ENCODE measurements around the gene ESR1.
"Not testable (repeated sequence)": the region's sequence is repeated elsewhere in the genome, so short reads cannot be mapped to it uniquely, and the experiment has no call there.

The ESR1 gene

GRCh38 chr6:152050451-152051195 is 243.1 kb downstream of the ESR1 start:
- no peak for DNase-seq (ENCODE audit: low spot score in 2 of 2)
- Mint-ChIP-seq H3K4me1 (peaks cover 5% of the 10 kb centered on the region), H3K27me3 (peaks cover 2% of the 10 kb centered on the region), H3K9me3 (no peaks in the 10 kb centered on the region), H3K4me3 (no peak overlapping the region), H3K27ac (no peak overlapping the region), H3K36me3 (peaks cover 2% of the 10 kb centered on the region)
- ATAC-seq (ENCODE audit: low read depth) = peak; percentile 63

- Mint-ChIP-seq H3K36me3 (peaks cover 2% of the 10 kb centered on the region), H3K4me1 (peaks cover 5% of the 10 kb centered on the region), H3K4me3 (no peak overlapping the region), H3K27ac (no peak overlapping the region), H3K27me3 (peaks cover 2% of the 10 kb centered on the region), H3K9me3 (no peaks in the 10 kb centered on the region)
- ATAC-seq (ENCODE audit: low read depth) (no peak), DNase-seq (ENCODE audit: low spot score in 2 of 2) (no peak)
These were observed 244.6 kb downstream of the ESR1 start for GRCh38 chr6:152052061-152052460.

GRCh38 chr6:152053332-152053731 is 245.8 kb downstream of the ESR1 start:
- H3K9me3 Mint-ChIP-seq = no peaks in the 10 kb centered on the region
- peaks cover 2% of the 10 kb centered on the region for H3K27me3 Mint-ChIP-seq
- ATAC-seq (ENCODE audit: low read depth) = no peak
- no peak overlapping the region for H3K27ac Mint-ChIP-seq
- DNase-seq (ENCODE audit: low spot score in 2 of 2) = no peak
- H3K36me3 Mint-ChIP-seq = peaks cover 2% of the 10 kb centered on the region
- peaks cover 5% of the 10 kb centered on the region for H3K4me1 Mint-ChIP-seq
- H3K4me3 Mint-ChIP-seq = no peak overlapping the region

- Mint-ChIP-seq H3K27me3 (peaks cover 2% of the 10 kb centered on the region), H3K27ac (no peak overlapping the region), H3K36me3 (peaks cover 2% of the 10 kb centered on the region), H3K9me3 (no peaks in the 10 kb centered on the region), H3K4me1 (peaks cover 5% of the 10 kb centered on the region), H3K4me3 (no peak overlapping the region)
- DNase-seq (ENCODE audit: low spot score in 2 of 2) = no peak
- no peak for ATAC-seq (ENCODE audit: low read depth)
These were observed 247.0 kb downstream of the ESR1 start for GRCh38 chr6:152054441-152054840.

- H3K4me1 Mint-ChIP-seq = peaks cover 5% of the 10 kb centered on the region
- ATAC-seq (ENCODE audit: low read depth) = no peak
- peaks cover 4% of the 10 kb centered on the region for H3K27me3 Mint-ChIP-seq
- H3K36me3 Mint-ChIP-seq = peaks cover 5% of the 10 kb centered on the region
- H3K27ac Mint-ChIP-seq = no peak overlapping the region
- peaks cover 2% of the 10 kb centered on the region for H3K9me3 Mint-ChIP-seq
- DNase-seq (ENCODE audit: low spot score in 2 of 2) = no peak
- no peak overlapping the region for H3K4me3 Mint-ChIP-seq
These were observed 248.0 kb downstream of the ESR1 start for GRCh38 chr6:152055517-152055916.

GRCh38 chr6:152057832-152058498 is 250.5 kb downstream of the ESR1 start:
- peaks cover 4% of the 10 kb centered on the region for H3K27me3 Mint-ChIP-seq
- no peaks in the 10 kb centered on the region for H3K4me1 Mint-ChIP-seq
- H3K27ac Mint-ChIP-seq = no peak overlapping the region
- no peak overlapping the region for H3K4me3 Mint-ChIP-seq
- H3K36me3 Mint-ChIP-seq = peaks cover 5% of the 10 kb centered on the region
- no peak for DNase-seq (ENCODE audit: low spot score in 2 of 2)
- peaks cover 2% of the 10 kb centered on the region for H3K9me3 Mint-ChIP-seq
- no peak for ATAC-seq (ENCODE audit: low read depth)

GRCh38 chr6:152059909-152060308 is 252.4 kb downstream of the ESR1 start:
- no peak for ATAC-seq (ENCODE audit: low read depth)
- Mint-ChIP-seq H3K4me3 (no peak overlapping the region), H3K27me3 (peaks cover 4% of the 10 kb centered on the region), H3K27ac (no peak overlapping the region), H3K4me1 (no peaks in the 10 kb centered on the region), H3K36me3 (peaks cover 6% of the 10 kb centered on the region), H3K9me3 (peaks cover 2% of the 10 kb centered on the region)
- DNase-seq (ENCODE audit: low spot score in 2 of 2) = no peak

- Mint-ChIP-seq H3K27ac (no peak overlapping the region), H3K36me3 (peaks cover 5% of the 10 kb centered on the region), H3K4me3 (no peak overlapping the region), H3K27me3 (peaks cover 2% of the 10 kb centered on the region), H3K4me1 (no peaks in the 10 kb centered on the region), H3K9me3 (peaks cover 2% of the 10 kb centered on the region)
- no peak for ATAC-seq (ENCODE audit: low read depth)
- no peak for DNase-seq (ENCODE audit: low spot score in 2 of 2)
These were observed 255.0 kb downstream of the ESR1 start for GRCh38 chr6:152062476-152062875.

- DNase-seq (ENCODE audit: low spot score in 2 of 2) (no peak), ATAC-seq (ENCODE audit: low read depth) (no peak)
- Mint-ChIP-seq H3K4me3 (no peak overlapping the region), H3K9me3 (peaks cover 2% of the 10 kb centered on the region), H3K4me1 (no peaks in the 10 kb centered on the region), H3K36me3 (peaks cover 5% of the 10 kb centered on the region), H3K27ac (no peak overlapping the region), H3K27me3 (peaks cover 2% of the 10 kb centered on the region)
These were observed 255.9 kb downstream of the ESR1 start for GRCh38 chr6:152063170-152063921.

GRCh38 chr6:152068622-152069261 is 261.3 kb downstream of the ESR1 start:
- no peaks in the 10 kb centered on the region for H3K27me3 Mint-ChIP-seq
- DNase-seq (ENCODE audit: low spot score in 2 of 2) (no peak), ATAC-seq (ENCODE audit: low read depth) (no peak)
- H3K4me3 Mint-ChIP-seq = no peak overlapping the region
- no peaks in the 10 kb centered on the region for H3K36me3 Mint-ChIP-seq
- H3K27ac Mint-ChIP-seq = no peak overlapping the region
- no peaks in the 10 kb centered on the region for H3K9me3 Mint-ChIP-seq
- H3K4me1 Mint-ChIP-seq = no peaks in the 10 kb centered on the region

GRCh38 chr6:152070556-152070955 is 263.1 kb downstream of the ESR1 start:
- no peaks in the 10 kb centered on the region for H3K4me1 Mint-ChIP-seq
- DNase-seq (ENCODE audit: low spot score in 2 of 2) (no peak), ATAC-seq (ENCODE audit: low read depth) (no peak)
- H3K27me3 Mint-ChIP-seq = no peaks in the 10 kb centered on the region
- H3K27ac Mint-ChIP-seq = no peak overlapping the region
- no peak overlapping the region for H3K4me3 Mint-ChIP-seq
- H3K9me3 Mint-ChIP-seq = peaks cover 5% of the 10 kb centered on the region
- peaks cover 7% of the 10 kb centered on the region for H3K36me3 Mint-ChIP-seq

GRCh38 chr6:152071318-152071717 is 263.8 kb downstream of the ESR1 start:
- Mint-ChIP-seq H3K27me3 (no peaks in the 10 kb centered on the region), H3K4me3 (no peak overlapping the region), H3K9me3 (peaks cover 7% of the 10 kb centered on the region), H3K27ac (no peak overlapping the region), H3K36me3 (peaks cover 9% of the 10 kb centered on the region), H3K4me1 (no peaks in the 10 kb centered on the region)
- ATAC-seq (ENCODE audit: low read depth) = no peak
- DNase-seq (ENCODE audit: low spot score in 2 of 2) = no peak

- DNase-seq (ENCODE audit: low spot score in 2 of 2) = no peak
- no peak overlapping the region for H3K4me3 Mint-ChIP-seq
- H3K27me3 Mint-ChIP-seq = no peaks in the 10 kb centered on the region
- H3K9me3 Mint-ChIP-seq = peaks cover 9% of the 10 kb centered on the region
- H3K27ac Mint-ChIP-seq = no peak overlapping the region
- no peak for ATAC-seq (ENCODE audit: low read depth)
- H3K36me3 Mint-ChIP-seq = peaks cover 12% of the 10 kb centered on the region
- H3K4me1 Mint-ChIP-seq = no peaks in the 10 kb centered on the region
These were observed 264.4 kb downstream of the ESR1 start for GRCh38 chr6:152071843-152072242.

GRCh38 chr6:152076242-152076641 is 268.8 kb downstream of the ESR1 start:
- H3K27ac Mint-ChIP-seq; H3K4me3 Mint-ChIP-seq; DNase-seq (ENCODE audit: low spot score in 2 of 2); H3K4me1 Mint-ChIP-seq; H3K27me3 Mint-ChIP-seq; ATAC-seq (ENCODE audit: low read depth): not testable (repeated sequence)
- peaks cover 10% of the 10 kb centered on the region for H3K9me3 Mint-ChIP-seq
- peaks cover 13% of the 10 kb centered on the region for H3K36me3 Mint-ChIP-seq

All from memory B cell (primary cell).